H1 (cell line): ENCODE data around the gene ROPN1. TPM values are rescaled to one million over a fixed set of nuclear protein-coding genes. Genes with fewer than 3 reads are reported as not detected.
"Not testable (repeated sequence)": the region's sequence is repeated elsewhere in the genome, so short reads cannot be mapped to it uniquely, and the experiment has no call there.

Source experiments
- CTCF ChIA-PET: fragments of 300-600 bp; sonication (Branson Sonifier 250); formaldehyde crosslinking; loops from one replicate; lab custom pipeline; 2021; ENCODE audit not compliant: partially characterized antibody; lab: Charles Lee
- POLR2A ChIA-PET: fragments of 300-600 bp; sonication (Branson Sonifier 250); formaldehyde crosslinking; loops from one replicate; lab custom pipeline; 2021; ENCODE audit warnings: inconsistent platforms; ENCODE audit not compliant: partially characterized antibody; lab: Charles Lee
- DNase-seq, 2 experiments: peaks; one replicate each; pipeline versions ENCODE4 v3.0.0 to v3.0.0-alpha.2; 2010 to 2022; ENCODE audit warnings: low spot score in 2 of 2, low read depth in 1 of 2, mixed read lengths in 1 of 2
- FAIRE-seq: peaks from 2 replicates; lab custom pipeline; 2011; peaks lifted over from hg19 to GRCh38; lab: Jason Lieb, UNC
- H2AFZ ChIP-seq: 2 replicates; pipeline ENCODE4 v1.8.1; 2012; ENCODE audit warnings: low read length, inconsistent platforms
- H2AK5ac ChIP-seq: 2 replicates; pipeline ENCODE4 v1.6.1; 2013; ENCODE audit warnings: low read depth, low read length
- H2BK120ac ChIP-seq: replicated peaks from 2 replicates; pipeline ENCODE3; 2013; ENCODE audit warnings: low read depth, low read length, inconsistent platforms
- H2BK12ac ChIP-seq: 2 replicates; pipeline ENCODE4 v1.6.1; 2013; ENCODE audit warnings: low read depth, low read length
- H2BK15ac ChIP-seq: 2 replicates; pipeline ENCODE4 v1.6.1; 2013; ENCODE audit warnings: low read length
- H2BK20ac ChIP-seq: 2 replicates; pipeline ENCODE4 v1.6.1; 2013; ENCODE audit warnings: low read length
- H2BK5ac ChIP-seq: 2 replicates; pipeline ENCODE4 v1.6.1; 2013; ENCODE audit warnings: low read depth, low read length
- H3K14ac ChIP-seq: 2 replicates; pipeline ENCODE4 v1.6.1; 2013; ENCODE audit warnings: inconsistent platforms; ENCODE audit not compliant: insufficient read length
- H3K18ac ChIP-seq: 2 replicates; pipeline ENCODE4 v1.6.1; 2013; ENCODE audit warnings: low read length; ENCODE audit errors: extremely low read depth
- H3K23ac ChIP-seq: 2 replicates; pipeline ENCODE4 v1.6.1; 2013; ENCODE audit warnings: inconsistent platforms; ENCODE audit not compliant: insufficient read length
- H3K23me2 ChIP-seq: 2 replicates; pipeline ENCODE4 v1.6.1; 2013; ENCODE audit warnings: low read depth, low read length
- H3K27ac ChIP-seq: 2 replicates; pipeline ENCODE4 v1.6.1; 2011; ENCODE audit warnings: low read depth, low read length, inconsistent platforms
- H3K27me3 ChIP-seq, 4 experiments: replicated peaks in 1 of 4; 1 replicate in 1 of 4; 2 replicates in 3 of 4; pipeline versions ENCODE4 v1.6.1 to v1.8.1; 2011 to 2013; ENCODE audit warnings: low read length in 3 of 4, mild to moderate bottlenecking in 3 of 4, inconsistent platforms in 2 of 4, mixed read lengths in 2 of 4, moderate library complexity in 1 of 4; ENCODE audit not compliant: control insufficient read depth in 3 of 4, insufficient read depth in 3 of 4; ENCODE audit errors: extremely low read depth in 1 of 4
- H3K36me3 ChIP-seq, 4 experiments: 2 replicates each; pipeline versions ENCODE4 v1.6.1 to v1.8.1; 2011 to 2013; ENCODE audit warnings: mild to moderate bottlenecking in 4 of 4, low read length in 3 of 4, moderate library complexity in 2 of 4, control low read depth in 1 of 4, inconsistent platforms in 1 of 4; ENCODE audit not compliant: insufficient read depth in 4 of 4, control insufficient read depth in 2 of 4
- H3K4ac ChIP-seq: replicated peaks from 2 replicates; pipeline ENCODE3; 2013; ENCODE audit warnings: low read length, low read depth, mixed read lengths, inconsistent platforms; ENCODE audit not compliant: insufficient read length
- H3K4me1 ChIP-seq, 4 experiments: replicated peaks in 1 of 4; 1 replicate in 1 of 4; 2 replicates in 3 of 4; pipeline versions ENCODE4 v1.6.1 to v1.8.1; 2011 to 2013; ENCODE audit warnings: low read length in 3 of 4, inconsistent platforms in 2 of 4, mixed read lengths in 1 of 4; ENCODE audit not compliant: insufficient read depth in 4 of 4, control insufficient read depth in 3 of 4
- H3K4me2 ChIP-seq, 2 experiments: 2 replicates each; pipeline versions ENCODE4 v1.6.1 to v1.8.1; 2011 to 2013; ENCODE audit warnings: low read depth in 2 of 2, low read length in 2 of 2, control low read depth in 1 of 2, inconsistent platforms in 1 of 2, mild to moderate bottlenecking in 1 of 2; ENCODE audit not compliant: insufficient read depth in 1 of 2
- H3K4me3 ChIP-seq, 4 experiments: fragments of 200-600, 300-600 bp in 1 of 4; sonication (generic), shearing (Covaris generic), sonication (Bioruptor Twin) in 1 of 4; 2 replicates each; pipeline versions ENCODE4 v1.5.1 to v1.8.1; 2011 to 2016; ENCODE audit warnings: low read length in 4 of 4, low read depth in 3 of 4, control low read depth in 2 of 4, inconsistent platforms in 2 of 4, mild to moderate bottlenecking in 2 of 4, mixed read lengths in 1 of 4, moderate library complexity in 1 of 4; ENCODE audit not compliant: insufficient read depth in 2 of 4; ENCODE audit errors: extremely low read depth in 1 of 4
- H3K56ac ChIP-seq: replicated peaks from 2 replicates; pipeline ENCODE3; 2013; ENCODE audit warnings: low read depth, mild to moderate bottlenecking, mixed read lengths, low read length, inconsistent platforms; ENCODE audit not compliant: insufficient read length
- H3K79me1 ChIP-seq: 2 replicates; pipeline ENCODE4 v1.6.1; 2013; ENCODE audit warnings: low read depth, low read length, control low read depth
- H3K79me2 ChIP-seq, 2 experiments: 2 replicates each; pipeline versions ENCODE4 v1.6.1 to v1.8.1; 2012 to 2013; ENCODE audit warnings: low read length in 2 of 2, mild to moderate bottlenecking in 2 of 2, inconsistent platforms in 1 of 2; ENCODE audit not compliant: insufficient read depth in 2 of 2, control insufficient read depth in 1 of 2
- H3K9ac ChIP-seq, 4 experiments: replicated peaks in 1 of 4; 1 replicate in 1 of 4; 2 replicates in 3 of 4; pipeline versions ENCODE4 v1.6.1 to v1.8.1; 2011 to 2013; ENCODE audit warnings: low read depth in 3 of 4, low read length in 3 of 4, control low read depth in 2 of 4, mild to moderate bottlenecking in 2 of 4, moderate library complexity in 2 of 4, inconsistent platforms in 1 of 4; ENCODE audit errors: extremely low read depth in 1 of 4
- H3K9me3 ChIP-seq, 2 experiments: 2 replicates each; pipeline versions ENCODE4 v1.6.1 to v1.8.1; 2012 to 2013; ENCODE audit warnings: mild to moderate bottlenecking in 2 of 2, moderate library complexity in 2 of 2, control low read depth in 1 of 2, inconsistent platforms in 1 of 2, low read depth in 1 of 2, low read length in 1 of 2, mixed read lengths in 1 of 2; ENCODE audit not compliant: insufficient read depth in 2 of 2
- H4K20me1 ChIP-seq, 2 experiments: replicated peaks in 1 of 2; 2 replicates each; pipeline versions ENCODE3 to v1.8.1; 2011 to 2013; ENCODE audit warnings: inconsistent platforms in 2 of 2, low read length in 2 of 2, mild to moderate bottlenecking in 1 of 2; ENCODE audit not compliant: insufficient read depth in 2 of 2, control insufficient read depth in 1 of 2
- H4K5ac ChIP-seq: 2 replicates; pipeline ENCODE4 v1.6.1; 2013; ENCODE audit warnings: low read length, low read depth, mixed read lengths, inconsistent platforms; ENCODE audit not compliant: insufficient read length
- H4K8ac ChIP-seq: 2 replicates; pipeline ENCODE4 v1.8.0; 2013; ENCODE audit warnings: mild to moderate bottlenecking, moderate library complexity, low read length, inconsistent platforms; ENCODE audit not compliant: insufficient read depth; ENCODE audit errors: extremely low read depth
- H4K91ac ChIP-seq: replicated peaks from 2 replicates; pipeline ENCODE3; 2013; ENCODE audit warnings: low read length, mixed read lengths, inconsistent platforms; ENCODE audit not compliant: insufficient read length
- WGBS, 2 experiments: shearing (Covaris generic) in 1 of 2; methylation state at CpG; one replicate each; pipeline versions ENCODE4 v1.1.6 to v1.1.7; 2013 to 2015; ENCODE audit warnings: low lambda C conversion rate in 2 of 2, mixed read lengths in 2 of 2, inconsistent platforms in 1 of 2, low coverage in 1 of 2, missing lambda C conversion rate in 1 of 2; ENCODE audit not compliant: insufficient replicate concordance in 2 of 2, insufficient coverage in 1 of 2, insufficient read length in 1 of 2; ENCODE audit errors: extremely low coverage in 1 of 2, missing lambda C conversion rate in 1 of 2; 5-methylcytosine and 5-hydroxymethylcytosine counted together
- polyA plus RNA-seq, 7 experiments: library from polyadenylated mRNA; depleted of rRNA in 3 of 7; stranded (reverse) in 5 of 7; unstranded in 2 of 7; fragments of >200 nt in 5 of 7; fragments of 200-250 nt in 2 of 7; gene quantifications; 1 replicate in 5 of 7; 2 replicates in 1 of 7; 4 replicates in 1 of 7; pipeline versions ENCODE4 v1.2.1 to v1.2.3, GENCODE V29; 2011 to 2013; ENCODE audit warnings: missing spikeins in 2 of 7, mixed read lengths in 2 of 7
- total RNA-seq: library from RNA; stranded (reverse); fragmentation: NEBNext Ultra II Directional; extraction: Animal tissue kit (Norgen Biotek cat#: 25700); gene quantifications from 2 replicates; pipeline ENCODE4 v1.2.1, GENCODE V29; 2021

ROPN1 gene
- total and polyA plus RNA-seq, 2 of the 8 experiments (the other 6 are each of a cell fraction or from before 2014, with no cell fraction given): 0.03 TPM; not detected in 1

GRCh38 chr3:123976904-123977303 lies 15.0 kb downstream of the ROPN1 start:
- DNase-seq, H2BK12ac ChIP-seq, H3K4ac ChIP-seq, H3K4me3 ChIP-seq, H3K79me2 ChIP-seq, H2BK20ac ChIP-seq, CTCF ChIA-PET, H4K5ac ChIP-seq, H3K9me3 ChIP-seq, H3K4me1 ChIP-seq, H3K79me1 ChIP-seq, H2AK5ac ChIP-seq, FAIRE-seq, H3K23me2 ChIP-seq, H3K4me2 ChIP-seq, H3K56ac ChIP-seq, H2AFZ ChIP-seq, H3K14ac ChIP-seq, H2BK120ac ChIP-seq, H3K27ac ChIP-seq, H4K91ac ChIP-seq, H3K36me3 ChIP-seq, H4K20me1 ChIP-seq, H3K27me3 ChIP-seq, H2BK15ac ChIP-seq, H2BK5ac ChIP-seq, H3K23ac ChIP-seq, H3K9ac ChIP-seq, POLR2A ChIA-PET, H4K8ac ChIP-seq, H3K18ac ChIP-seq: not testable (repeated sequence)
- 100% methylated on average over 1 of the region's 7 CpGs; no CpG with 5 or more reads in 1 of the 2 experiments for WGBS, 2 experiments

GRCh38 chr3:123976181-123976898 lies 15.6 kb downstream of the ROPN1 start:
- H3K56ac ChIP-seq, H3K23me2 ChIP-seq, H4K20me1 ChIP-seq, H2BK15ac ChIP-seq, H3K18ac ChIP-seq, H3K27ac ChIP-seq, H3K36me3 ChIP-seq, H3K4me1 ChIP-seq, H3K79me2 ChIP-seq, H2AK5ac ChIP-seq, H2BK120ac ChIP-seq, H2BK5ac ChIP-seq, H3K23ac ChIP-seq, H2BK20ac ChIP-seq, H3K79me1 ChIP-seq, H3K9ac ChIP-seq, H3K4me3 ChIP-seq, H3K9me3 ChIP-seq, H4K91ac ChIP-seq, DNase-seq, H4K5ac ChIP-seq, FAIRE-seq, H4K8ac ChIP-seq, H2BK12ac ChIP-seq, H3K4ac ChIP-seq, H2AFZ ChIP-seq, POLR2A ChIA-PET, H3K14ac ChIP-seq, H3K4me2 ChIP-seq, H3K27me3 ChIP-seq: not testable (repeated sequence)
- 86% methylated on average over 4 of the region's 4 CpGs; no CpG with 5 or more reads in 1 of the 2 experiments for WGBS, 2 experiments
- CTCF ChIA-PET: interaction anchor here (0.6 kb wide), 1 partner anchor 188 kb away, joined by 5 read pairs; no protein-coding TSS in a partner anchor
